Measurements from ENCODE around the gene LIPF.

LIPF gene

GRCh38 chr10:88618496-88618895, 45.7 kb upstream of the LIPF start:
- no peaks in the 10 kb centered on the region for H3K27me3 ChIP-seq (replicated peaks; ENCODE audit: insufficient read depth, low read length)
- H3K9me3 ChIP-seq (replicated peaks; ENCODE audit: insufficient read depth, low read length) = no peaks in the 10 kb centered on the region
- TF ChIP-seq CTCF (IDR thresholded peaks at IDR 0.05; ENCODE audit: low read length) (no peak), EZH2phosphoT487 (IDR thresholded peaks at IDR 0.05; ENCODE audit: low read length) (no peak), EZH2 (optimal IDR thresholded peaks at IDR 0.05; ENCODE audit: low read depth, low read length) (no peak)
- H3K9me2 ChIP-seq (replicated peaks; ENCODE audit: insufficient read depth, low read length) = no peaks in the 10 kb centered on the region
- no peaks in the 10 kb centered on the region for H3K36me3 ChIP-seq (replicated peaks; ENCODE audit: insufficient read depth, low read length)
- H3F3A ChIP-seq (ENCODE audit: insufficient read depth, low read length) = no peaks in the 10 kb centered on the region
- H3K4me3 ChIP-seq (ENCODE audit: low read length) = no peak overlapping the region
- H4K20me1 ChIP-seq (ENCODE audit: insufficient read depth, low read length) = no peaks in the 10 kb centered on the region
- H3K4me2 ChIP-seq (ENCODE audit: low read depth, low read length) = no peak overlapping the region
- H2AFZ ChIP-seq (ENCODE audit: low read length) = no peak overlapping the region
- no peak overlapping the region for H3K9ac ChIP-seq (ENCODE audit: low read length)
- H3K4me1 ChIP-seq (ENCODE audit: low read length) = no peaks in the 10 kb centered on the region
- DNase-seq = no peak
- no peaks in the 10 kb centered on the region for H3K79me2 ChIP-seq (ENCODE audit: low read length)
- H3K27ac ChIP-seq (ENCODE audit: low read length) = no peak overlapping the region

- TF ChIP-seq EZH2 (optimal IDR thresholded peaks at IDR 0.05; ENCODE audit: low read depth, low read length) (no peak), CTCF (IDR thresholded peaks at IDR 0.05; ENCODE audit: low read length) (no peak), EZH2phosphoT487 (IDR thresholded peaks at IDR 0.05; ENCODE audit: low read length) (no peak)
- Histone ChIP-seq H3K9me3 (replicated peaks; ENCODE audit: insufficient read depth, low read length) (no peaks in the 10 kb centered on the region), H3F3A (ENCODE audit: insufficient read depth, low read length) (no peaks in the 10 kb centered on the region), H3K4me3 (ENCODE audit: low read length) (no peak overlapping the region), H2AFZ (ENCODE audit: low read length) (no peak overlapping the region), H3K9me2 (replicated peaks; ENCODE audit: insufficient read depth, low read length) (no peaks in the 10 kb centered on the region), H3K4me2 (ENCODE audit: low read depth, low read length) (no peak overlapping the region), H3K36me3 (replicated peaks; ENCODE audit: insufficient read depth, low read length) (no peaks in the 10 kb centered on the region), H4K20me1 (ENCODE audit: insufficient read depth, low read length) (no peaks in the 10 kb centered on the region), H3K27me3 (replicated peaks; ENCODE audit: insufficient read depth, low read length) (no peaks in the 10 kb centered on the region), H3K9ac (ENCODE audit: low read length) (no peak overlapping the region), H3K27ac (ENCODE audit: low read length) (no peak overlapping the region), H3K79me2 (ENCODE audit: low read length) (no peaks in the 10 kb centered on the region), H3K4me1 (ENCODE audit: low read length) (no peaks in the 10 kb centered on the region)
- no peak for DNase-seq
Observed at GRCh38 chr10:88620441-88620840, 43.8 kb upstream of the LIPF start.

GRCh38 chr10:88623835-88624234, 40.4 kb upstream of the LIPF start:
- Histone ChIP-seq H2AFZ (ENCODE audit: low read length) (no peak overlapping the region), H3K27ac (ENCODE audit: low read length) (no peak overlapping the region), H3K9ac (ENCODE audit: low read length) (no peak overlapping the region), H3K36me3 (replicated peaks; ENCODE audit: insufficient read depth, low read length) (no peaks in the 10 kb centered on the region), H3K9me2 (replicated peaks; ENCODE audit: insufficient read depth, low read length) (no peaks in the 10 kb centered on the region), H3K4me3 (ENCODE audit: low read length) (no peak overlapping the region), H3K4me2 (ENCODE audit: low read depth, low read length) (no peak overlapping the region), H3K79me2 (ENCODE audit: low read length) (no peaks in the 10 kb centered on the region), H3K27me3 (replicated peaks; ENCODE audit: insufficient read depth, low read length) (no peaks in the 10 kb centered on the region), H4K20me1 (ENCODE audit: insufficient read depth, low read length) (no peaks in the 10 kb centered on the region), H3K9me3 (replicated peaks; ENCODE audit: insufficient read depth, low read length) (no peaks in the 10 kb centered on the region), H3K4me1 (ENCODE audit: low read length) (no peaks in the 10 kb centered on the region), H3F3A (ENCODE audit: insufficient read depth, low read length) (no peaks in the 10 kb centered on the region)
- no peak for DNase-seq
- no peak for TF ChIP-seq EZH2phosphoT487 (IDR thresholded peaks at IDR 0.05; ENCODE audit: low read length)
- TF ChIP-seq CTCF (IDR thresholded peaks at IDR 0.05; ENCODE audit: low read length) = no peak
- TF ChIP-seq EZH2 (optimal IDR thresholded peaks at IDR 0.05; ENCODE audit: low read depth, low read length) = no peak
